Mucosa of descending colon (tissue), 3 donors: Measurements from ENCODE around the gene ULK2. TPM values are rescaled to one million over a fixed set of nuclear protein-coding genes. Genes with fewer than 3 reads are reported as not detected.

Experiments
- ATAC-seq: fragments of 200-7000 bp; cut with Tn5 transposase; one replicate; pipeline ENCODE4 v1.9.1; 2020; ENCODE audit warnings: mild to moderate bottlenecking, moderate library complexity
- DNase-seq, 3 donors: peaks; one replicate each; pipeline ENCODE4 v3.0.0-alpha.2; 2020
- H3K36me3 ChIP-seq: fragments of 200-600 bp; one replicate; pipeline ENCODE4 v1.8.0; 2021; ENCODE audit warnings: low read depth, mild to moderate bottlenecking
- H3K4me1 ChIP-seq: fragments of 200-600 bp; one replicate; pipeline ENCODE4 v1.8.0; 2021; ENCODE audit warnings: low read depth, mild to moderate bottlenecking
- H3K4me3 ChIP-seq: fragments of 200-600 bp; one replicate; pipeline ENCODE4 v1.8.0; 2021; ENCODE audit warnings: mild to moderate bottlenecking
- H3K9me3 ChIP-seq: fragments of 200-600 bp; one replicate; pipeline ENCODE4 v1.8.0; 2021; ENCODE audit warnings: mild to moderate bottlenecking
- intact Hi-C, 2 donors: fragments of 100-400 bp; cut with DNase I in 1 of 2; cut with micrococcal nuclease in 1 of 2; formaldehyde crosslinking; loops; one replicate each; pipeline versions ENCODE4 v1.11.0 to v1.11.1; 2022; cut with DNase I, micrococcal nuclease
- total RNA-seq, 3 donors: library from RNA; stranded (reverse); fragmentation: NEBNext Ultra II Directional in 2 of 3; extraction: Animal tissue kit (Norgen Biotek cat#: 25700) in 2 of 3; gene quantifications; one replicate each; pipeline versions ENCODE4 v1.2.1 to v1.2.4, GENCODE V29; 2021 to 2023
- TF ChIP-seq, protein P1 (sequence below): fragments of 200-600 bp; IDR thresholded peaks from one replicate; pipeline ENCODE4 v1.8.0; 2022; ENCODE audit warnings: antibody characterized with exemption, mild to moderate bottlenecking
- donor health status: DM: no; HTN: no; CAD: no; lungs with moderate emphysema.
- donor health status: DM: no; HTN: no; CAD: no.
- donor health status: DM: no; HTN: yes; CAD: no.

Gene ULK2
- total RNA-seq, 3 donors from 2014 or later = 6.7 to 29.8 (median 8.5) TPM

DNA sequence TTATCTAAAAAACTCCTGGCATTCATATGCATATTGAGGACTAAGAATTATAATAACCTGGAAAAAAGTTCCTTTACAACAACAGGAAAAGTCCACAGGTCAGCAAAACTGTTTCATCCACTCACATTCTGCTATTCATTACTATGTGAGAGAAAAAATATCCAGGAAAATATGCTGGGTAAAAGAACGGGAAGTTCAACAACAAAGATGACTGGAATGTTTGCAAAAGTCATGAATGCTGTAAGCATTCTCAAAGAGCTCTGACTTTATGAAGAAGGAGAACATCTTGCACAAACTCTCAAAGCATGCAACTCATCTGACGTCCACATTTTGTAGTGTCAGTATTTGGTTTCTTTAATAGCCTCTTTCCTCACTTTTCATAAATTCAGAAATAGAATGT, 62.7 kb downstream of the ULK2 start:
- TF ChIP-seq, protein P1, sequence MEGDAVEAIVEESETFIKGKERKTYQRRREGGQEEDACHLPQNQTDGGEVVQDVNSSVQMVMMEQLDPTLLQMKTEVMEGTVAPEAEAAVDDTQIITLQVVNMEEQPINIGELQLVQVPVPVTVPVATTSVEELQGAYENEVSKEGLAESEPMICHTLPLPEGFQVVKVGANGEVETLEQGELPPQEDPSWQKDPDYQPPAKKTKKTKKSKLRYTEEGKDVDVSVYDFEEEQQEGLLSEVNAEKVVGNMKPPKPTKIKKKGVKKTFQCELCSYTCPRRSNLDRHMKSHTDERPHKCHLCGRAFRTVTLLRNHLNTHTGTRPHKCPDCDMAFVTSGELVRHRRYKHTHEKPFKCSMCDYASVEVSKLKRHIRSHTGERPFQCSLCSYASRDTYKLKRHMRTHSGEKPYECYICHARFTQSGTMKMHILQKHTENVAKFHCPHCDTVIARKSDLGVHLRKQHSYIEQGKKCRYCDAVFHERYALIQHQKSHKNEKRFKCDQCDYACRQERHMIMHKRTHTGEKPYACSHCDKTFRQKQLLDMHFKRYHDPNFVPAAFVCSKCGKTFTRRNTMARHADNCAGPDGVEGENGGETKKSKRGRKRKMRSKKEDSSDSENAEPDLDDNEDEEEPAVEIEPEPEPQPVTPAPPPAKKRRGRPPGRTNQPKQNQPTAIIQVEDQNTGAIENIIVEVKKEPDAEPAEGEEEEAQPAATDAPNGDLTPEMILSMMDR = no peak
- DNase-seq (no peak), ATAC-seq (no peak)
- Histone ChIP-seq H3K4me3 (no peak overlapping the region), H3K36me3 (no peaks in the 10 kb centered on the region), H3K4me1 (no peaks in the 10 kb centered on the region), H3K9me3 (no peaks in the 10 kb centered on the region)
- intact Hi-C loops = no loop called here

DNA sequence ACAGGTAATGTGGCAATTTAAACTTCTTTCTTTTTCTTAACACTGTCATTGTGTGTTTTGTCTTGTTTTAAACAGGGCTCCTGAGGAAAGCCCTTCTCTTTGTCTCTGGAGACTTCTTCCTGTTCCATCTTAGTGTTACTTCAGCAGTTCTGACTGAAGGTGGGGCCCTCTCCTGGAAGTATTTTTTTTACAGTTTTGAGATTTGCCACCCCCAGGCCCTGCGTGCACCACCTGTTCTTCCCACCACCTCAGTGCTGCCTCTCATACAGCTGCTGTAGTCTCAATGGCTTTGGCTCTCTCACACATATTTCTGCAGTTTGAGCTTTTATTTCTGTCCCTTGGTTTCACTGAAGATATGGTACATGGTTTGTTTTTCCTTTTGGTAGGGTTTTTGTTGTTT, 67.2 kb downstream of the ULK2 start:
- Histone ChIP-seq H3K4me3 (no peak overlapping the region), H3K36me3 (no peaks in the 10 kb centered on the region), H3K4me1 (no peaks in the 10 kb centered on the region), H3K9me3 (peaks cover 18% of the 10 kb centered on the region)
- TF ChIP-seq, protein P1 = no peak
- intact Hi-C loops = no loop called here
- DNase-seq (no peak), ATAC-seq (no peak)

DNA sequence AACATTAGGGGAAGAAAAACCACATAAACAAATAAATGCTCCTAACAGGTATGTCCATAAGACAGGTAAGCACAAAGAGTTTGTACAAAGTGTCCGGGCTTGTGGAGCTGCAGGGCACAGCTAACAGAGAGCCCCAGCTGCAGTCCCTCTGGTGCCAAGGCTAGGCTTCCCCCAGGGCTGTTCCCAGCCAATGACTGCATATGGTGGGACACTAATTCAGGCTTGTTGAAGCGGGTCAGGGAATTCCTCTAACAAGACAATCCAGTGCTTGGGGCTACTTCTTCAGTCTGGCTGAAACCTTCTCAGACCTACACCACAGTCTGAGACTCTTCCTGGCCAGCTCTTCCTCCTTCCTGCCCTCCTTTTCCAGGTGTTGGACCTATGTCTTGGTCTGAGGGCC, 67.9 kb downstream of the ULK2 start:
- H3K9me3 ChIP-seq = peaks cover 18% of the 10 kb centered on the region
- no peak for DNase-seq
- no peak for ATAC-seq
- intact Hi-C loops = no loop called here
- H3K36me3 ChIP-seq = no peaks in the 10 kb centered on the region
- no peak overlapping the region for H3K4me3 ChIP-seq
- H3K4me1 ChIP-seq = no peaks in the 10 kb centered on the region
- TF ChIP-seq, protein P1 = no peak

DNA sequence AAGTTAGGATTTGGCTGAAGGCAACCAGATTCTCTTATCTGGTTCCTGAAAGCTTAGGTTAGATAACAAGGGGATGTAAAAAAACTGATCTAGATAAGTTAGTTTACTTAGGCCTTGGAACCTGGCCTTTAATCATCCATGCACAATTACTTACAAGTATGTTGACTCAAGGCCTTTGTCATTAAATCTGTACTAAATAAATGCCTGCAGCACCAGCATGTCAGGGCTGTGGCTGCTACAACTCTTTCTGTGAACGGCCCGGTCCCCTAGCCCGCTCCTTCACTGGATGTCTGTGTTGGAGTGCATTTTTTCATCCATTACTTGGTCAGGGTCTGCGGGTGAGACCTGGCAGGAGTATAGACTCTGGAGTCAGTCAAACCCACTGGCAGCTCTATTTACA, 71.3 kb downstream of the ULK2 start:
- DNase-seq (no peak), ATAC-seq (no peak)
- TF ChIP-seq, protein P1 = no peak

DNA sequence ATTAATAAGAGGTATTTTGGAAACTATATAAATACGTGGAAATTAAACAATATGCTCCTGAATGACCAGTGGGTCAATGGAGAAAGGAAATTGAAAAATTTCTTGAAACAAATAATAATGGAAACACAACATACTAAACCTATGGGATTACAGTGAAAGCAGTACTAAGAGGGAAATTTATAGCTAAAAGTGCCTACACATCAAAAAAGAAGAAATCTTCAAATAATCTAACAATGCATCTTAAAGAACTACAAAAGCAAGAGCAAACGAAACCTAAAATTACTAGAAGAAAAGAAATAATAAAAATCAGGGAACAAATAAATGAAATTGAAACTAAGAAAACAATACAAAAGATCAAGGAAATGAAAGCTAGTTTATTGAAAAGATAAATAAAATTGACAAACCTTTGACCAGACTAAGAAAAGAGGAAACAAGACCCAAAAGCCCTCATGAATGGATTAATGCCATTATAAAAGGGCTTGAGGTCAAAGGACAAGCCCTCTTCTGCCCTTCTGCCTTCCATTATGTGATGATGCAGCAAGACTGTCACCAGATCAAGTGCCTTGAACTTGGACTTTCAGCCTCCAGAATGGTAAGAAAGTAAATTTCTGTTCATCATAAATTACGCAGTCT, 75.7 kb downstream of the ULK2 start:
- intact Hi-C loops = no loop called here
- Histone ChIP-seq H3K4me3 (no peak overlapping the region), H3K36me3 (no peaks in the 10 kb centered on the region), H3K9me3 (peaks cover 13% of the 10 kb centered on the region), H3K4me1 (no peaks in the 10 kb centered on the region)
- ATAC-seq (no peak), DNase-seq (no peak)
- TF ChIP-seq, protein P1 = no peak

More for the DNA sequence above, 71.3 kb downstream of the ULK2 start:
- no peaks in the 10 kb centered on the region for H3K4me1 ChIP-seq
- peaks cover 18% of the 10 kb centered on the region for H3K9me3 ChIP-seq
- no peak overlapping the region for H3K4me3 ChIP-seq
- intact Hi-C loops = no loop called here
- no peaks in the 10 kb centered on the region for H3K36me3 ChIP-seq
